GM18870 (cell line): ENCODE data around the gene CDHR5.

ENCODE experiments used
- ATAC-seq: cut with Tn5 transposase; IDR thresholded peaks from one replicate; pipeline ENCODE4 v1.9.1; 2021; ENCODE audit warnings: moderate library complexity; ENCODE audit not compliant: unreplicated experiment

CDHR5 gene

DNA sequence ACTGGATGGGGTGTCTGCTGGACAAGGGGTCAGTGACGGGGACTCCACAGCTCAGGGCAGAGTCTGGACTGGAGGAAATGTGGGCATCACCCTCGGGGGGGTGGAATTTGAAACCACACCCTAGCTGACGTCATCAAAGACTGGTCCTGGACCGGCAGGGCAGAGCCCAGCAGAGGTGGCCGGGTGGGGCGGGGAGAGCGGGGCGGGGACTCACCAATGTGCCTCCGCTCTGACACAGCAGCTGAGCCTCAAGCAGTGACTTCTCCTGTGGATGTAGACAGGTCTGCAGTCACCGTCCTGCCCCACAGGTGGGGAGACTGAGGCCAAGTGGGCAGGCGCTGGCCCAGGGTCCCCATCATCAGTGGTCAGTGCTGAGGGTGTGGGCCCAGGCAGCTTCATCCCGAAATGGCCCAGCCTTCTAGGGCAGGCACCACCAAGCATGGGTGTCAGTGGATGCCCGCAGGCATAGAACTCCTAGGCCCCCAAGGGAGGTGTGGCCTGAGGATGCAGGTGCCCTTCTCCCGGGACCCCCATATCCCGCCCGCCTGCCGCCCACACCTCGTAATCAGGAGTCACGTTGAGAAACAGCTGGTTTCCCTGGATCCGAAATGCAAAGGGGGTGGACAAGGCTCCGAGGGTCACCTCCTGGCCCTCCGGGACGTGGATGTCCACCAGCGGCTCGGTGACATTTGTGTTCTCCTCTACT lies 603 bp downstream of the CDHR5 start:
- ATAC-seq = no peak

DNA sequence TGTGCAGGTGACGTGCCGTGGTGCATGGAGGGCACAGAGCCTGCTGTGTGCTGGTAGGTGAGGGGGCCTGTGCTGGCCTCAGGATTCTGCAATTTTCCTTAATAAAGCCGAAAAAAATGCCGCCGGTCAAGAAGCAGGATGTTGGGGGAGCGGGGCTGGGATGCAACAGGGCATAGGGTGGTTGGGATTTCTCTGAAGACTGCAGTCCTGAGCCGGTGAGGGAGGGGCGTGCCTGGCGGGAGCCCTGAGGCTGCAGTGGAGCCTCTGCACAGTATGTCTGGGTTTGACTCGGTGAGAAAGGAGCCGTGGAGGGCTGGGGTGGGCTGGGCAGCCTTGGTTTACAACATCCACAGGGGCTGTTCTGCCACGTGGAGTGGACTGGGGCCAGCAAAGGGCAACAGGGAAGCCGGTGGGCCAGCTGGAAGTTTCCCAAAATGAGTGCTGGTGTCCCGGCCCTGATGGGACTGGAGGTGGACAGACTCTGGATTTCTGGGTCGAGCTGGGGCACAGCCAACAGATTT lies 1.3 kb downstream of the CDHR5 start:
- ATAC-seq = no peak

DNA sequence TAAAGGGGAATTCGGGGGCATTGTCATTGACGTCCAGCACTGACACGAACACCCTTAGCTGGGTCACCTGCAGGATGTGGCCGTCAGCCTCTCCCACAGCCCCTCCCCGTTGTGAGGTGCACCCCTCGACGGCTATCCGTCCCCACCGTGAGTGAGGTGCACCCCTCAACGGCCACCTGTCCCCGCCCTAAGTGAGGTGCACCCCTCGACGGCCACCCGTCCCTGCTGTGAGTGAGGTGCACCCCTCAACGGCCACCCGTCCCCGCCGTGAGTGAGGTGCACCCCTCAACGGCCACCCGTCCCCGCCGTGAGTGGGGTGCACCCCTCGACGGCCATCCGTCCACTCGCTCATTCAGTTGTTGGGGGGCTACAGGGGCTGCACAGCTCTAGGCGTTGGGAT lies 2.9 kb downstream of the CDHR5 start:
- no peak for ATAC-seq

DNA sequence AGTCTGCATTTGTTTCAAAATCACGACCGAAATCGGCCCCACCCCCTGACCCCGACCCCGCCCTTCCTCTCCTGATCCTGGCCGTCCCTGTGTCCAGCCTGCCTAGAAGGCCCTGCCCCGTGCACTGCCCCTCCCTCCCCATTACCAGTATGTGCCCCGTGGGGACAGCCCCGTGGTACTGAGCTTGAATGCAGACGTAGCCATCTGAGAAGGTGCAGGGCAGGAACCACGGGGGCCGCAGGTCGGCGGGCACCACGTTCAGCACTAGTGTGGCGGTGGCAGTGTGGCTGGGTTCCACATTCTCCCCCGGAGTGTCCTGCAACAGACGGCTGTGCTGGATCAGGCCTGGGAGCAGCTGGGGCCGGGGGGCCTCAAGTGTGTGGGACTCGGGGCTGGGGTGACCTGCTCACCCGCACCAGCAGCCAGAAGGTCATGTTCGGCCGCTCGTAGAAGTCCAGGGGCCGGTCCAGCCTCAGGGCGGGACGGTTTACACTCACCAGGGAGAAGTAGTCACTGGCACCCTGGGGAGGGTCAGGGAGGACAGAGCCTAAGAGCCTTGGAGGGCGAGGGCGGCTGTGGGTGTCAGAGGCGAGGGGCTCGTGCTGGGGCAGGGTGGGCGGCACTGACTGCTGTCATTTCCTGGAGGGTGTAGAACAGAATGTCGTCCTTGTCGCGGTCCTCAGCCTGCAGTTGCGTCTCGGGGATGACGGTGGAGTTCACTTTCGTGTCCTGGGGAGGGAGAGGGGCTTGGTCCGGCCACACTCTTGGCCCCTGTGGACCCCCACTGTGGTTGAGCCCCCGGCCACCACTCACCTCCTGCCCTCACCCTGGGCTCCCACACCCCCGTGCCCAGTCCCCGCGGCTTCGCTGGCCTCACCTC lies 3.6 kb downstream of the CDHR5 start:
- ATAC-seq = no peak

DNA sequence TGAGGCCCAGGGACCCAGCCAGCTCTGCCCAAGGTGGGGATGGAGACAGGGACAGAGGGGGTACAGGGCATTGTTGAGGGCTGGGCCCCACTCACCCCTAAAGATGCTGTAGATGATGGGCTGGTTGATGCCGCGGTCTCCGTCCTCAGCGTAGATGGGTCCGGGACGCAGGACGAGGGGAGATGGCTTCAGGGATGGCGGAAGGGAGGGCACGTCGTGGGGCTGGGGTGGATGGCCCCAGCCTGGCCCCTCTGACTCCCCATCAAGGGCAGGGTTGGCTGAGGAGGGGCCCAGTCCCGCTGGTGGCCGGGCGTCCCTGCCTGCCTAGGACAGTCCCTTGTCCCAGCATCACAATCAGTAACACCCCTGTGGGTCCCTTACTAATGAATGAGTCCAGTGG lies 4.6 kb downstream of the CDHR5 start:
- ATAC-seq = no peak

DNA sequence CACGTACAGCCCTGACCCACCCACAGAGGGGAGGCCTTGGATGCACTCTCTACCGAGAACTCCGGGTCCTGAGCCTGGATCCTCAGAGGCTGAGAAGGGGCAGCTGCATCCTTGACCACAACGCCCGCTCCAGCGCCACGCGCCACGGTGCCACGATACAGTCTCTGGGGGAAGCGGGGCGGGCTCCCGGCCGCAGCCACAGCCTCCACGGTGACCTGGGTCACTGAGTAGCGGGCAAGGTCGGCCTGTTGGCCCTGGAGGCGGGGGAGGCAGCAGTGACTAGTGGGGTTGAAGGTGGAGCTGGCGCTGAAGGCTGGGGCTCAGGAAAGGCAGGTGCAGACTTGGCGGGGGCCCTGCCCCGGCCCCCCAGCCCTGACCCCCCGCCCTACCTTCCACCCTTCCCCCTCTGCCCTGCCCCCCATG lies 5.1 kb downstream of the CDHR5 start:
- ATAC-seq = no peak

DNA sequence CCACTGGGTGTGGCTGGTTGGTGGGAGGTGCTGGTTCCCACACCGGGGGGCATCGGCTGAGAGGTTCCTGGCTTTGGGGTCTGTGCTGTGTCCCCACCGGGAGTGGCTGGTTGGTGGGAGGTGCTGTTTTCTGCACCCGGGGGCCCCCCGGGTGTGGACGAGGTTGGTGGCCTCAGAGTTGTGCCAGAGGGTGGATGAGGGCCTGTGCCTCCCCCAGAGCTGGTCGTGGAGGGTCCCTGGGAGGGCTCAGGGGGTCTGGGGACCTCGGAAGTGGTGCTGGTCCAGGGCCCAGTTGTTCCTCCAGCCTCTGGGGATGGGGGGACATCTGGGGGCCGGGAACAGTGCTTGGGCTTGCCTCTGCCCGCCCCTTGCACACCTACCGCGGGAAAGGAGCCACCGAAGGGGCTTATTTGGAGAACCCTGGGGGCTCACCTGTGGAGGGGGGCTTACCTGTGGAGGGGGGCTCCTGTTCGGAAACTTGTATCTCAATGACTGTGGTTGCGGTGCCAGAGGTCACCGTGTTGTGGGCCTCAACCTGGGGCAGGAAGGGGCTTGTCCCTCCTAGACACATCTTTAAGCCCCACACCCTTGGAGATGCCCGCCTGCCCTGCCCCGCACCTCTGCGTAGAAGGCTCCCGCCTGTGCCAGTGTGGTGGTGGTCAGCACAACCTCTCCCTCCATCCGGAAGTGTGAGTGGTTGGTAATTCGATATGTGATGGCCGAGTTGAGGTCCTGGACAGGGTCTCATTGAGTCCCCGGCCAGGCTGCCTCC lies 5.7 kb downstream of the CDHR5 start:
- no peak for ATAC-seq

DNA sequence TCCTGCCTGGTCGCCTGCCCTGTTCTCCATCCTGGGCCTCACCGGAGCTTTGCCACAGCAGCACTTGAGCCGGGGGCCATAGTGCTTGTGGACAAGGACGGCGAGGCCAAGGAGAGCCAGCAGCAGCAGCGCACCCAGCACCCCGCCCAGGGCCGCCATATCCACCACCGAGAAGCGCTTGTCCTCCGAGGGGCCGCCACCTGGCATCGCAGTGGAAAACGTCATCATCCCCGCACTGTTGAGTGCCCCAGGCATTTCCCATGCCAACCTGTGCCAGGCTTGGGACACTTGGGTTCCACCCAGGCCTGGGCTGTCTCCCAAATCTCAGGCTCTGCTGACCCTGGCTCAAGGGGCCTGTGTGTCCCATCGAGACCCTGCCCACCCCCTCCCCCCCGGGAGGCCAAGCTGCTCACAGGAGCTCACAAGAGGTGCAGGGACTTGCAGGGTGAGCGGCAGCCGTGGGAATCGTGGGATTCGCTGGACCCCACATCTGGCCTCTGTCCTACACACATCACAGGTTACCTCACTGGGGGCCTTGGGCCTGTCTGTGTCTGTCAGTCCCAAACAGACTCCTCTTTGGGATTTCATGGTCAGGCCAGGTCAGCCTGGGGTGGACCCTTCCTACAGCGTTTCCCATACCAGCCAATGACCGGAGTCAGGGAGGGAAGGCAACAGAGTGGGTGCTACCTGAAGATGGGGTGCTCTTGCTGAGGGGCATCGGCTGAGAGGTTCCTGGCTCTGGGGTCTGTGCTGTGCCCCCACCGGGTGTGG lies 6.7 kb downstream of the CDHR5 start:
- no peak for ATAC-seq

DNA sequence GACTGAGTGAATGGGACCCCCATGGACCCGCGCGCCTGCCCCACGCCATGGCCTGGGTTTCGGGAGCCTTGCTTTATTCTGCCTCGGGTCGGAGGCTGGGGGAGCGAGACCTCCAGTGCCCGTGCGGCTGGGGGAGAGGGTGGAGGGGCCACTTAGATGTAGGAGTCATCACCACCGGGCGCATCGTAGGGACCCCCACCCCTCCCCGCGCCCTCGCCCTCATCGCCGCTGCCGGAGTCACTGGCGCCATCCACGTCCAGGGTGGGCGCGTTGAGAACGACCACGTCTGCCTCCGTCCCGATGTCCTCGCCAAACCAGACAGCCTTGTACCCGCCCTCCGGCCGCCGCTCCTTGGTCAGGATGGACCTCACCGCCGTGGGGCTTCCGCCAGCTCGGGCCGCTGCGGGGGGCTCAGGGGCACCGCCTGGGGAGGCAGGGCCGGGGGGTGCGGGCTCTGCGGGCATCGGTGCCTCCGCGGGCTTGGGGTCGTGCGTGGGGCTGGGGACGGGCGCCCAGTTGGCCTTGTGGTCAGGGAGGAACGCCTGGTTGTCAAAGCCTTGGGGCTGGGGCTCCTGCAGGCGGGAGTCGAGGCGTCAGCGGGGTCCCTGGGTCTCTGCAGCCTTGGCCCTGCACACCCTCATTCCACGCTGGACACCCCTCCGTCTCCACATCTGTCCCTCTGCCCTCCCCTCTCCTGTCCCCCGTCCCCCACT lies 7.4 kb downstream of the CDHR5 start:
- ATAC-seq = no peak

DNA sequence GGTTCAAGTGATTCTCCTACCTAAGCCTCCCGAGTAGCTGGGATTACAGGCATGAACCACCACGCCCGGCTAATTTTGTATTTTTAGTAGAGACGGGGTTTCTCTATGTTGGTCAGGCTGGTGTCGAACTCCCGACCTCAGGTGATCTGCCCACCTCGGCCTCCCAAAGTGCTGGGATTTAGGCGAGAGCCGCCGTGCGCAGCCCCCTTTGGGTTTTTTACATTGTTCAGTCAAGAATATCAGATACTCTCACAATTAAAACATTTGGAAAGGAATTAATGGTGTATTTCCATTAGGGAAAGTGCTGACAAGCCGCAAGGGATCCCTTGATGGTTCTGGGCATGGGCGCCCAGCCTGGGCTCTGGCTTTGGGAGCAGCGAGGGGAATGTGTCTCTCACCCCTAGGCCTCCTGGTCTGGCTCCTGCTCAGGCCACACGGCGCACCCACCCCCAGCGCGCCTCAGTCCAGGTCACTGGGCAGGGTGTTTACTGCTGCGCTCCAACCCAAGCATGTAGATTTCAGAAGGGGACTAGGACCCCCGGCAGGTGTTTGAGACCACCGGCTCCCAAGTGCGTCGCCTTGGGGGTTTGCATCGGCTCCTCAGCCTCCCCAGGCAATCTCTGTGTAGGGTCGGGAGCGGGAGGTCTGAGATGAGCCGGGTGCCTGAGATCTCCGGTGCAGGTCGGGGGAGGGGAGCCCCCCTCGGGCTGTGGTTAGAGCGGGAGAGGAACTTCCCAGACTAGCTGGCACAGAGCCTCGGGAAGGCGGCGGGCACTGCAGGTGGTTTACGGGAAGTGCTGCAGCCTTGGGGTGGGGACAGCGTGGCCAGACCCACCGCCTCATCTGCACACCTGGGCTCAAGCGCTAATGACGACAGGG lies 8.2 kb downstream of the CDHR5 start:
- no peak for ATAC-seq

DNA sequence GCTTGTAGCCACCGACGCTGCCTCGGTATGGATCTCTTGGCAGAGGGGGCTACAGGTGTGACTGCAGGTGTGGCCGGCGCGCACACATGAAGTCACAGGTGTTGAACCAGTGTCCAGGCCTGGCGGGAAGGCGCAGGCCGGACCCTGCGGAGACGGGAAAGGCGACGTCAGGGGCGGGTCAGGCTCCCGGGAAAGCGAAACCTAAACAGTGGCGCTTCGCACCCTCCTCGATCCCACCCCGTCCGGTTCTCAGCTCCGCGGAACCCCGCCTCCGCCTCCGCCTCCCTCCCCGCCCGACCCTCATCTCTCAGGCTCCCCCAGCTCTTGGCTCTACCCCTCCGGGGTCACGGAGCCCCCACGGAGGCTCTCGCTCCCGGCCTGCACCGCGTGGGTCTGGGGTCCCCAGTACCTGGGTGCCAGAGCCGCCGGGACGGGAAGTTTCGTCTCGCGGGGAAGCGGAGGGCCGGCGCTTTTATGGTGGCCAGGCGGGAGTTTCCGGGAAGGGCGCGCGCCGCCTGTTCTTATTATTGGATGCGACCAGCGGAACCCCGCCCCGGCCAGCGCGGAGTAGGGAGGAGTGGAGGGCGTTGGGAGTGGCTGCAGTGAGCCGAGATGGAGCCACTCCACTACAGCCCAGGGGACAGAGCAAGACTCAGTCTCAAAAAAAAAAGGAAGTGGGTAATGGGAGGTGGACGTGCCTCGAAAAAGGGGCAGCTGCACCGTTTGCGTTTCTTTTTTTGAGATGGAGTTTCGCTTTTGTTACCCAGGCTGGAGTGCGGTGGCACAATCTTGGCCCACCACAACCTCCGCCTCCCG lies 9.0 kb downstream of the CDHR5 start, which contains the start of gene IRF7:
IRF7 (minus strand) TSS at position 447 of the 816 bp plus-strand sequence. CDS start 586 bp downstream, outside the sequence.
- peak; percentile 62 for ATAC-seq

DNA sequence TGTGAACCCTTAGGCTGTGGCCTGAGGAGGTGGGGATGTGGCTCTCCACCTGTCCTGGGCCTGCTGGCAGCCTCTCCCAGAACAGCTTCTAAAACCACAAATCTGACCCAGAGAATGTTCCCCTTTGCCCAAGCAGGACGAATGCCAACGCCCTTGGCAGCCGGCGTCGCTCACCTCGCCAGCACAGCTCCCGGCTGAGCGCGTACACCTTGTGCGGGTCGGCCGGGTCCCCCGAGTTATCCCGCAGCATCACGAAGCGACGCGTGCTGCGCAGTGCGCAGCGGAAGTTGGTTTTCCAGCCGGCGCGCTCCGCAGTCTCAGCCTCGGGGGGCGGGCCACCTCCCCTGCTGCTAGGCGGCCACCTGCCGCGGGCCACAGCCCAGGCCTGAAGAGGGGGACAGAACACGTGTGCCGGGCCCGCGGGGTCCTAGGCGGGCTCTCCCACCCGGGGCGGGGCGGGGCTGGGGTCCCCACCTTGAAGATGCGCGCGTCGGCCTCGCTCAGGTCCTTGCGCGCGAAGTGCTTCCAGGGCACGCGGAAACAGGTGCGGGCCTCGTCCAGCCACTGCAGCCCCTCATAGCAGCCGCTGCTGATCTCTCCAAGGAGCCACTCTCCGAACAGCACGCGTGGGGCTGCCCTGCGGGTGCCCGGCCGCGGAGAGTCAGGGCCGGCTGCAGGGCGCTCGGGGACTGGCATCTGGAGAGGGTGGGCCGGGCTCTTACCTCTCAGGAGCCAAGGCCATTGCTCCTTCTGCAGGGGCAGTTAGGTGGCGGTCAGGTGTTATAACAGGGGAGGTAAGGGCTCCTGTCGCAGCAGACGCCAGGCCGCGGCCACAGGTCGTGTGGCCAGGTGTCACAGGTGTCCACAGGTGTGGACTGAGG lies 9.9 kb downstream of the CDHR5 start:
- ATAC-seq = peak; percentile 2

DNA sequence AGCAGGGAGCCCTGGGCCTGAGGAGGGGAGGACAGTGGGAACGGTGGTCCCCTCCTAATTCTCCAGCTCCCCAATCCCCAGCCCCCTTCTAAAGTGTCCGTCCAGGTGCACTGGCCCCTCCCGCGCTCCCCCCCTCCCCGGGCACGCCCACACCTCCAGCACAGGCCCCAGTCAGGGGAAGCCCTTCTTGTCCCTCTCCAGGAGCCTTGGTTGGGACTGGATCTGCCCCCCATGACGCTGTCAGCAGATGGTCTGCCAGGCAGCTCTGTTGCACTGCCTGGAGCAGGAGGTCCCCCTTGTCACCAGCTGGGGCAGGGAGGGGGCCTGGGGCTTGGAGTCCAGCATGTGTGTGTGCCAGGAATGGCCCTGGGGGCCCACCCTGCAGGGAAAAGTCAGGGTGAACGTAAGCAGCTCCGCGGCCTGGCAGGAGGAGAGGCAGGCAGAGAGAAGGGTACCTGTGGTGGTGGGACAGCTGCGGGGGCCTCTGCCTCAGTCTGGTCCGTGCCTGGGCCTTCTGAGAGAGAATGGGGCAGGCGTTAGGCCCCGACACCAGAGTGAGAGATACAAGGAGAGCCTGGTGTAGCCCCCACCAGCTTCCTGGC lies 10.6 kb downstream of the CDHR5 start:
- ATAC-seq = no peak

DNA sequence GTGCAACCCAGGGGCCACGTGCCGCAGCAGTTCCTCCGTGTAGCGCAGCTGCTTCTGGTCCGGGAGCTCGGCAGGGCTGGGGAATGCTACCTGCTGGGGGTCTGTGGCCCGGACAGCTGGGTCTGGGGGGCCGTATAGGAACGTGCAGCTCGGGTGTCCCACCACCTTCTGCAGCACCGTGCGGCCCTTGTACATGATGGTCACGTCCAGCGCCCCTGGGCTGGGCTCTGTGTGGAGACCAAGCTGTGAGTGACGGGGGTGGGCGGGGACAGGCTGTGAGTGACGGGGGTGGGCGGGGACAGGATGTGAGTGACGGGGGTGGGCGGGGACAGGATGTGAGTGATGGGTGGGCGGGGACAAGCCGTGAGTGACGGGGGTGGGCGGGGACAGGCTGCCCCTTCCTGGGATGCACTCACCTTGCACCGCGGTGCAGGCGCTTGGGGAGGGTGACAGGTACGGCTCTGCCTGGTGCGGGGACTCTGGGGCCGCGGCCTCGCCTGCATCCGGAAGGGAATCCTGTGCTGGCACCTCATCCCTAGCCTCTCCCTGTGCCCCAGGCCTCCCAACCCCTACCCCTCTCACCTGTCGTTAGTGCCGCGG lies 11.3 kb downstream of the CDHR5 start:
- no peak for ATAC-seq

DNA sequence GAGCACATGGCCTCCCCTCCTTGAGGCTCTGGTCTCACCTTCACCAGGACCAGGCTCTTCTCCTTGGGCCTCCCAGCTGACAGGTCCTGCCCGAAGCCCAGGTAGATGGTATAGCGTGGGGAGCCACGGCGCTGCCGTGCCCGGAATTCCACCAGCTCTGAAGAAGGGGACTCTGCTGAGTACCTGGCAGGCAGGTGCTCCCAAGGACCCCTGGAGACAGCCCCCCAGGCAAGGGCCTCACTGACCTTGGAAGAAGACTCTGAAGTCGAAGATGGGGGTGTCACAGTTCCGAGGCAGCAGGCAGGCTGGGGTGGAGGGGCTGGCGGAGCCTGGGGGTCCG lies 11.8 kb downstream of the CDHR5 start:
- no peak for ATAC-seq

DNA sequence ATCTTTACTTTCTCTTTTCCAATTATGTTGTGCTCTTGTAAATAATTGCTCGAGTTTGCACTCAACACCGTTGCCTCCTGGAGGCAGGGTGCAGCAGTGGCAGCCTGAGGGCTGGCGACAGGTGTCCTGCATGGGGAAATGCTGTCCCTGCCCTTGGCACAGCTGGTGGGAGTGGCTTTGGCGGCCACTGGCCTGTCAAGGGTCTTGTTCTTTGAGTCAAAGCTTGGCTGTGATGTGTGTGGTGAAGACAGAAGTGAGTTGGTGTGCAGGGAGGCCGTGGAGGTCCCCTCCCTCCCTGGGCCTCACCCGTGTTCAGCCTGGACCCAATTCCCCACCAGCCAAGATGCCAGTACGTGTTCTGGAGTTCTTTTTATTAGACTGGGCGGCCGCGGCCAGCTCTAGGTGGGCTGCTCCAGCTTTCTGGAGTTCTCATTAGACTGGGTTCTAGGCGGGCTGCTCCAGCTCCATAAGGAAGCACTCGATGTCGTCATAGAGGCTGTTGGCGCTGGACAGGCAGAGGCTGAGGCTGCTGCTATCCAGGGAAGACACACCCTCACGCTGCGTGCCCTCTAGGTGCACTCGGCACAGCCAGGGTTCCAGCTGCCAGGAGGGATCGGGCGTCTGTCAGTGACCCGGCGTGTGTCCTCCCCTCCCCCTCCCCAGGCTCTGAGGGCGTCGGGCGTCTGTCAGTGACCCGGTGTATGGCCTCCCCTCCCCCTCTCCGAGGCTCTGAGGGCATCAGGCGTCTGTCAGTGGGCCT lies 12.4 kb downstream of the CDHR5 start:
- ATAC-seq = no peak
